GM12878 (cell line): ENCODE data around the gene ATF6.

ENCODE experiments used
- ATF3 ChIP-seq: IDR thresholded peaks from 2 replicates; pipeline ENCODE4 v1.6.1; 2011; ENCODE audit warnings: low read depth, mild to moderate bottlenecking, low read length, moderate library complexity, borderline replicate concordance; ENCODE audit errors: extremely low read depth
- BRCA1 ChIP-seq: IDR thresholded peaks from 2 replicates; pipeline ENCODE4 v1.6.1; 2011; ENCODE audit warnings: low read depth, low read length, improper control_type of control experiment
- CHD2 ChIP-seq: IDR thresholded peaks from 2 replicates; pipeline ENCODE4 v1.6.1; 2011; ENCODE audit warnings: low read depth, low read length, improper control_type of control experiment, borderline replicate concordance
- CREM ChIP-seq: IDR thresholded peaks from 2 replicates; pipeline ENCODE4 v1.6.1; 2014; ENCODE audit warnings: antibody characterized with exemption, low read depth
- DPF2 ChIP-seq: fragments of 450-650 bp; IDR thresholded peaks from 2 replicates; pipeline ENCODE4 v1.6.1; 2017; ENCODE audit warnings: mild to moderate bottlenecking
- JUNB ChIP-seq: IDR thresholded peaks from 2 replicates; pipeline ENCODE4 v1.6.1; 2016; ENCODE audit warnings: antibody characterized with exemption, mild to moderate bottlenecking
- NR2C2 ChIP-seq: IDR thresholded peaks from 2 replicates; pipeline ENCODE4 v1.6.1; 2011; ENCODE audit warnings: borderline replicate concordance, low read depth; ENCODE audit not compliant: control insufficient read depth, insufficient read length
- PAX5 ChIP-seq: IDR thresholded peaks from 2 replicates; pipeline ENCODE4 v1.6.1; 2011; ENCODE audit warnings: low read depth, low read length, borderline replicate concordance
- PBX3 ChIP-seq: IDR thresholded peaks from 2 replicates; pipeline ENCODE4 v1.6.1; 2011; ENCODE audit warnings: mild to moderate bottlenecking, low read depth, low read length, moderate library complexity; ENCODE audit not compliant: insufficient replicate concordance
- POLR2A ChIP-seq: IDR thresholded peaks from 2 replicates; pipeline ENCODE4 v1.6.1; 2011; ENCODE audit warnings: low read depth, mild to moderate bottlenecking, low read length
- POLR2AphosphoS2 ChIP-seq: IDR thresholded peaks from 2 replicates; pipeline ENCODE4 v1.6.1; 2011; ENCODE audit warnings: low read depth, mild to moderate bottlenecking, low read length, improper control_type of control experiment, moderate library complexity
- REST ChIP-seq: IDR thresholded peaks from 2 replicates; pipeline ENCODE4 v1.6.1; 2012; ENCODE audit warnings: mild to moderate bottlenecking, low read depth, low read length
- TF ChIP-seq, protein P1 (sequence below), 3 experiments: IDR thresholded peaks in 2 of 3; conservative IDR thresholded peaks in 1 of 3; 2 replicates each; pipeline ENCODE4 v1.5.1; 2011; ENCODE audit warnings: low read depth in 3 of 3, low read length in 3 of 3, mild to moderate bottlenecking in 3 of 3, control low read depth in 2 of 3, moderate library complexity in 2 of 3, inconsistent platforms in 1 of 3, mixed read lengths in 1 of 3; ENCODE audit not compliant: control insufficient read depth in 2 of 3, insufficient read depth in 1 of 3; ENCODE audit errors: extremely low read depth in 1 of 3

GRCh38 chr1:161777261-161777660, 11.1 kb downstream of the ATF6 start:
- TF ChIP-seq POLR2A = no peak
- no peak for TF ChIP-seq JUNB
- TF ChIP-seq POLR2AphosphoS2 = no peak
- no peak for TF ChIP-seq DPF2
- no peak for TF ChIP-seq REST
- TF ChIP-seq, protein P1, sequence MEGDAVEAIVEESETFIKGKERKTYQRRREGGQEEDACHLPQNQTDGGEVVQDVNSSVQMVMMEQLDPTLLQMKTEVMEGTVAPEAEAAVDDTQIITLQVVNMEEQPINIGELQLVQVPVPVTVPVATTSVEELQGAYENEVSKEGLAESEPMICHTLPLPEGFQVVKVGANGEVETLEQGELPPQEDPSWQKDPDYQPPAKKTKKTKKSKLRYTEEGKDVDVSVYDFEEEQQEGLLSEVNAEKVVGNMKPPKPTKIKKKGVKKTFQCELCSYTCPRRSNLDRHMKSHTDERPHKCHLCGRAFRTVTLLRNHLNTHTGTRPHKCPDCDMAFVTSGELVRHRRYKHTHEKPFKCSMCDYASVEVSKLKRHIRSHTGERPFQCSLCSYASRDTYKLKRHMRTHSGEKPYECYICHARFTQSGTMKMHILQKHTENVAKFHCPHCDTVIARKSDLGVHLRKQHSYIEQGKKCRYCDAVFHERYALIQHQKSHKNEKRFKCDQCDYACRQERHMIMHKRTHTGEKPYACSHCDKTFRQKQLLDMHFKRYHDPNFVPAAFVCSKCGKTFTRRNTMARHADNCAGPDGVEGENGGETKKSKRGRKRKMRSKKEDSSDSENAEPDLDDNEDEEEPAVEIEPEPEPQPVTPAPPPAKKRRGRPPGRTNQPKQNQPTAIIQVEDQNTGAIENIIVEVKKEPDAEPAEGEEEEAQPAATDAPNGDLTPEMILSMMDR (IDR thresholded peaks at IDR 0.05 in 2 of 3, conservative IDR thresholded peaks at IDR 0.05 in 1 of 3; ENCODE audit: control insufficient read depth in 2 of 3, extremely low read depth in 1 of 3, insufficient read depth in 1 of 3, low read depth in 3 of 3, low read length in 3 of 3) = no peak
- no peak for TF ChIP-seq NR2C2
- no peak for TF ChIP-seq PAX5
- no peak for TF ChIP-seq PBX3
- no peak for TF ChIP-seq CHD2
- no peak for TF ChIP-seq CREM
- no peak for TF ChIP-seq BRCA1
- TF ChIP-seq ATF3 = no peak
